ENCODE data around the gene SLC25A42.

- no peak for TF ChIP-seq CTCF (IDR thresholded peaks at IDR 0.05)
- TF ChIP-seq POLR2A (IDR thresholded peaks at IDR 0.05), result no peak
These were observed 39.4 kb downstream of the SLC25A42 start for GRCh38 chr19:19103167-19103566.
